Muscle of arm (tissue), 12 donors: Measurements from ENCODE around the gene MB21D2. TPM values are rescaled to one million over a fixed set of nuclear protein-coding genes. Genes with fewer than 3 reads are reported as not detected.
"Not testable (repeated sequence)": the region's sequence is repeated elsewhere in the genome, so short reads cannot be mapped to it uniquely, and the experiment has no call there.

Source experiments
- DNase-seq: peaks from one replicate; pipeline ENCODE4 v3.0.0-alpha.2; 2013
- polyA plus RNA-seq, 12 donors: library from polyadenylated mRNA; unstranded; fragments of 120-200 nt; gene quantifications; one replicate each; pipeline ENCODE4 v1.2.1, GENCODE V29; 2013; ENCODE audit not compliant: insufficient read length in 12 of 12

Gene MB21D2
- polyA plus RNA-seq, 12 donors: 10.5 to 22.6 (median 17.8) TPM; not detected in 1

DNA sequence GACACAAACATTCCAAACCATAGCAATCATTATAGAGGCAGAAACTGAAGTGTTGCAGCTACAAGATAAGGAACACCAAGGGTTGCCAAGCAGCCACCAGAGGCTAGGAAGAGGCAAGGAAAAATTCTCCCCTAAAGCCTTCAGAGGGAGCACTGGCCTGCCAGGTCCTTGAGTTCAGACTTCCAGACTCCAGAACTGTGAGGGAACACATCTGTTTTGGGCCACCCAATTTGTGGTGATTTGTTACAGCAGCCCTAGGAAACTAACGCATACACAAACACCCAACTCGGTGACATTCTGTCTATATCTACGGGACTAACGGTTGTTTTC is 54.6 kb downstream of the MB21D2 start:
- DNase-seq: no peak

DNA sequence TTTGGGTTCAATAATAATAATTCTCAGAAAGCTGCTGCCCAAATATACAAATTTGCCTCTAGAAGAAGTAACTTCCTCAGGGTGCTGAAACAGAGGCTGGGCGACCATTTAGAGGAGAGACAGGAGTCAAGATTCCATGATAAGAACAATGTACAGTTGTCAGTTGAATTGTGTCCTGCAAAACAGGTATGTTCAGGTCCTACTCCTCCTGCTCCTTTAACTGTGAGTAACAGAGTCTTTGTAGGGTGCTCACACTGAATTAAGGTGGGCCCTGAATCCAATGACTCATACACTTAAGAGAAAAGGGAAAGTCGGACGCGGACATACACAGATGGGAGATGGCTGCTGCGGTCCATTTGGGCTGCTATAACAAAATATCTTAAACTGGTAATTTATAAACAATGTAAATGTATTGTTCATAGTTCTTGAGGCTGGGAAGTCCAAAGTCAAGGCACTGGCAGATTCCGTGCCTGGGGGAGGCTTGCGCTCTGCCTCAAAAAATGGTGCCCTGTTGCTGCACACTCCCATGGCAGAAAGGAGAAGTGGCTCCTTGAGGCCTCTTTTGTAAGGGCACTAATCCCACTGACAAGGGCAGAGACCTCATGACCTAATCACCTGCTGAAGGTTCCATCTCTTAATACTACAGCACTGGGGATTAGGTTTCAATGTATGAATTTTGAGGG is 55.1 kb downstream of the MB21D2 start:
- DNase-seq: no peak

- DNase-seq: no peak
Measured at GRCh38 chr3:192861972-192862371, 55.7 kb downstream of the MB21D2 start.

- DNase-seq: no peak
Measured at GRCh38 chr3:192860454-192860853, 57.2 kb downstream of the MB21D2 start.

- DNase-seq: no peak
Measured at GRCh38 chr3:192858849-192859585, 58.6 kb downstream of the MB21D2 start.

- no peak for DNase-seq
Measured at GRCh38 chr3:192857260-192857661, 60.4 kb downstream of the MB21D2 start.

- DNase-seq: no peak
Measured at GRCh38 chr3:192855434-192855833, 62.2 kb downstream of the MB21D2 start.

- DNase-seq: no peak
Measured at GRCh38 chr3:192851821-192852372, 65.8 kb downstream of the MB21D2 start.

DNA sequence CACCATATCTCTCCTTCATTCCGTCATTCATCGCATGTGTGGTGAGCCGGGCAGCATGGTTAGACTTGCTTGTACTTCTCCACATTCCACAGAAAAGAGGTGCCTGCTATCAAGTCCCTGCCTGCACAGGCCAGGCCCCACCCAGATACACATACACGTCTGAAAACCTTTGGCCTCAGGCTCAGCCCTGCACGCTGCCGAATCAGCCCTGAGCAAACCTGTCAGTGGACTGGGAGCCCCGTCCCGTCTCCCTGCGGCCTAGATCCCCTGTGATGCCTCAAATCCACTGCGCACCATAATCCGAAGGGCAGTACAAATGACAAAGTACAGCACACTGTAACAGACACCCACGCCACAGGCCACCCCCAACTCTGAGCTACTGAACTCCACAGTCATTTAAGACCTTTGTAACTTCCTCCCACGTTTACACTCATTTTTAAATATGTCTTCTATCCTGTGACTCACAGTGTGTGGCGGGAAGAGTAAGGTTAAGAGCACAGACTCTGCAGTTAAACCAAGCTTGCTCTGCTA is 67.1 kb downstream of the MB21D2 start:
- DNase-seq: no peak

GRCh38 chr3:192849821-192850220 is 67.8 kb downstream of the MB21D2 start:
- not testable (repeated sequence) for DNase-seq

DNA sequence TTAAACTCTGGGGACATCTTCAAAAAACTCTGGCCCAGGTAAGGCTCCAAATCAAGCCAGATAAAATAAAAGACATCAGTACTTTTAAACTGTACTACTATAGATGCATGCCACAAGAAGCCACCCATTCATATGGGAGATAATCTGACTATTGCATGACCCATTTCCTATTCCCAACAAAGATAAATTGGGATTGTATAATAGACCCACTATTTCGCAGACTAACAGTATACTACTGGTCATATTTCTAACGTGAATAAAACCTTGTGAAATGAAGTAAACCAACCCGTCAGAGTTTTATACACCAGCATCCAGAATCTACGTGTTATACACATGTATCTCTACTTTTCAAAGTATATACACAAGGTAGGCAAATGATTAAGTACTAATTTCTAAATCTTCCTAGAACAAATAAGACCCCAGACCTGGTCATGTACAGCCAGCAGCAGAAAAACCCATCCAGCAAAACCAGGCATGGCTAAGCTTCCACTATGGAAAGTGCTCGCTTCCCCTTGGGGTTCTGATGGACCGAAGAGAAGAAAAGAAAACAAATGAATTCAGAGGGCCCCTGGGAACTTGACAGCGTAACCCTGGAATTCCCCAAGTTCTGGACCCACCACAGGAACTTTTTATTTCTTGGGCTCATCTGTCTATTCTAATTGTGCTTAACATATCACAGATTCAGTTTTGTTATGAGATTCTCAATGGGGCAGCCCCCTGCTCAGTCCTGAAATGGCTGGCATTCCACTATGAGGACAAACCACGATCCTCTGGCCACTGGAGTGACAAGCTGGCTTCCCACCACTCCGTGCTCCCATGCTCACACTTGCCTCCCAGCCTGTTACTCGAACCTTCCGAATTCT is 69.1 kb downstream of the MB21D2 start:
- no peak for DNase-seq

- DNase-seq: no peak
Measured at GRCh38 chr3:192847941-192848340, 69.7 kb downstream of the MB21D2 start.

- DNase-seq: no peak
Measured at GRCh38 chr3:192845526-192845855, 72.2 kb downstream of the MB21D2 start.

GRCh38 chr3:192844836-192845525 is 72.7 kb downstream of the MB21D2 start:
- DNase-seq: no peak

- no peak for DNase-seq
Measured at GRCh38 chr3:192844486-192844765, 73.2 kb downstream of the MB21D2 start.

DNA sequence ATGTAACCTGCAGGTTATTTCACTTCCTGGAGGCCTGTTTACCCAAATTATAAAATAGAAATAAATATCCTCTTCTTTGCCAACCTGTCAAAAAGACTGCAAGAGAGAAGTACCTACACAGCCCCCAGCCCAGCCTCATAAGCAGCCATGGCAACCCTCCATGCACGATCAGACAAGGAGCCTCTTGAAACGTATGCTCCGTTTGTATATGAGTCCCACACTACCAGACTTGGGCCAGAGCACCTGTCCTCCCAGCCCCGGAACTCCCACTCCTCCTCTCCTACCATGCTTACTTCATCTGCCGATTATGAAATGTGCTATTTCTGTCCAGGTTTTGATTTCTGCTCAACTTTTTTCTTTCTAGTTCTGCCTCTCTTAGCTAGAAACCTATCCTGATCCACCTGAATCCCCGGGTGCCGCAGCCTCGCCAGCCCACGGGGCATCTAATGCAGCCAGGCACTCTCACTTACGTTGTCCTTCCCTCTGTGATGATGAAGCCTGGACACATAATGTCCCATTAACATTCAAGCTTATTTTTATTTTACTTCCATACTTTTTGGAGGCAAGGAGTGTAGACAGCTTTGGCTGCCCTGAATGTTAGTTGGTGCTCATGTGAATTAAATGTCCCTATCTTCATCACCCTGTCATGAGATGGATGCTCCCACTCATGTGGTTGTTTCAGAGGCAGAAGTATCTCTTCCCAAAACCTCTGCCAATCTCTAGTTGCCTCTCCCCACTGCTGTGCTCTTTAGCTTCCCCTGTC is 73.8 kb downstream of the MB21D2 start:
- DNase-seq: no peak

DNA sequence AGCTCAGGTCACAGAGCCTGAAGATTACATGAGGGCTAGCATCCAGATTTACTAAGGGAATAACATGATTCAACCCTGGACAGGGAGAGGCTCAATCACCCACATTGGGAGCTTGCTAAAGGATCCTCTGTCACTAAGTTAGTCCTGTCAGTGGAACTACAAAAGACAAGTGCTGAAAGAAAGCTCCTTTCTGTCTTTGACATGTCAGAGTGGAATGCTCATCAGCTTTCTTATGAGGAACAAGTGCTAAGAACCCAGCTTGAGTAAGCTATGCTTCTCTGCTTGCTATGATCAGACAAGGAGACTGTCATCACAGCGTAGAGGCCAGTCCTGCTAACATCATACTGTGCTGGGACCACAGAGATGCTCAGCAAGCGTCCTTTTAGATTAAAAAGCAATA is 74.5 kb downstream of the MB21D2 start:
- DNase-seq: no peak

DNA sequence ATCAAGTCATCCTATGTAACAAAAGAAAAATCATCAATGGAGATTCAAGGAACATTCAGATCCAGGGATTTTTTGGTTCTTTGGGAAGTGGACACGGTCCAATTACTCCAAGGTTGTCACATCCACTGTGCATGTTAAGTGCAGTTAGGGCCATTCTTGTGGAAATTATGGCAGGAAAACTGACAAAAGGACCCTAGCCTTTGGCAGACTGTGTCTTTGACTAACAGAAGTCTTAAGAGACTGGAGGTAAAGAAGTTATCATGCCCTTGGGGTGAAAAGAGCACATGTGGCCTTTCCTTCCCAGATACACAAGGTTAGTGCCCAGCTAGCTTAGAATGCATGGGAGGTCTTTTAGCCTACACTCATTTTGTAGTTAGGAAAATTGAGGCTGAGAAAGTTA is 74.9 kb downstream of the MB21D2 start:
- no peak for DNase-seq

GRCh38 chr3:192842138-192842537 is 75.5 kb downstream of the MB21D2 start:
- DNase-seq: no peak

- no peak for DNase-seq
Measured at GRCh38 chr3:192841428-192841827, 76.2 kb downstream of the MB21D2 start.
